GM19455 (cell line): Measurements from ENCODE around the gene KCNA2.
A peak's percentile ranks its signal among the peaks of the same experiment; 100 is the strongest.

Experiments used
- ATAC-seq: cut with Tn5 transposase; IDR thresholded peaks from one replicate; pipeline ENCODE4 v1.9.1; 2021; ENCODE audit not compliant: unreplicated experiment

KCNA2 gene

DNA sequence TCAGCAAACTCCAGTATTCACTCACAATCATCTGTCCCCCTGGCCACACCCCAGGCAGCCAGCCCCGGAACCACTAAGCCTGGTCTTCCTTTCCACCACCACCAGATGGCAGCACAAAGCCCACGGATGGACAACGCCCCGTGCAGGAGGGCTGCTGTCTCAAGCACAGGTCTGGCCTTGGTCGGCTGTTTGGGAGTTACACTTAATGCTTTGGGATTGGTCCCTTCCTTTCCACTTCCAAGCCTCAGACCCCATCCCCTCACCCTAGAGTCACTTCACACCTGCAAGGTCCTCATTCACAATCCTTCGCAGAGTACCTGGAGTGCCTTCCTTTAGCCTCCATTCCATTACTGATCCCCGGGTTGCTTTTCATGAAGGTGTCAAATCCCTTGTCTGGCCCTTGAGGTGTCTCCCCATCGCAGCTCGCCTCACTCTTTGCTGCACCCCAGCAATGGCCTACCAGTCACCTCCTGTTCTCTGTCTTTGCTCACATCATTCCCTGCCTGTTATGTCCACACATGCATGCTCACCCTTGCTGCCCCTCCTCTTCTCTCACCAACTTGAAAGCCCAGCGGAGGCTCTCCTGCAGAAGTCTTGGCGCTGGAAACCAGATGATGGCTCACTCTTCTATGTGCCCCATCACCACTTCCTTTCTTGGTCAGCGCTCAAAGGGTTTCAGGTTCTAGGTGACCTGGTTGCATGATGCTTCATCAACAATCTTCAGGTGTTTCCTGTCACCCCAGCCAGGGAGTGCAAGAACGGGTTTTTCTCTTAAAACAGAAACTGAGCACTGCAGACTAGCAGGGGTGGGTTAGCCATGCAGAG, 24.9 kb upstream of the KCNA2 start:
- ATAC-seq: peak; percentile 48

- ATAC-seq: no peak
Measured at GRCh38 chr1:110628323-110629105, 22.4 kb upstream of the KCNA2 start.

GRCh38 chr1:110627764-110628163, 21.6 kb upstream of the KCNA2 start:
- no peak for ATAC-seq

- ATAC-seq: no peak
Measured at GRCh38 chr1:110626889-110627288, 20.7 kb upstream of the KCNA2 start.

- no peak for ATAC-seq
Measured at GRCh38 chr1:110620686-110621085, 14.5 kb upstream of the KCNA2 start.

- ATAC-seq: no peak
Measured at GRCh38 chr1:110620250-110620615, 14.1 kb upstream of the KCNA2 start.

DNA sequence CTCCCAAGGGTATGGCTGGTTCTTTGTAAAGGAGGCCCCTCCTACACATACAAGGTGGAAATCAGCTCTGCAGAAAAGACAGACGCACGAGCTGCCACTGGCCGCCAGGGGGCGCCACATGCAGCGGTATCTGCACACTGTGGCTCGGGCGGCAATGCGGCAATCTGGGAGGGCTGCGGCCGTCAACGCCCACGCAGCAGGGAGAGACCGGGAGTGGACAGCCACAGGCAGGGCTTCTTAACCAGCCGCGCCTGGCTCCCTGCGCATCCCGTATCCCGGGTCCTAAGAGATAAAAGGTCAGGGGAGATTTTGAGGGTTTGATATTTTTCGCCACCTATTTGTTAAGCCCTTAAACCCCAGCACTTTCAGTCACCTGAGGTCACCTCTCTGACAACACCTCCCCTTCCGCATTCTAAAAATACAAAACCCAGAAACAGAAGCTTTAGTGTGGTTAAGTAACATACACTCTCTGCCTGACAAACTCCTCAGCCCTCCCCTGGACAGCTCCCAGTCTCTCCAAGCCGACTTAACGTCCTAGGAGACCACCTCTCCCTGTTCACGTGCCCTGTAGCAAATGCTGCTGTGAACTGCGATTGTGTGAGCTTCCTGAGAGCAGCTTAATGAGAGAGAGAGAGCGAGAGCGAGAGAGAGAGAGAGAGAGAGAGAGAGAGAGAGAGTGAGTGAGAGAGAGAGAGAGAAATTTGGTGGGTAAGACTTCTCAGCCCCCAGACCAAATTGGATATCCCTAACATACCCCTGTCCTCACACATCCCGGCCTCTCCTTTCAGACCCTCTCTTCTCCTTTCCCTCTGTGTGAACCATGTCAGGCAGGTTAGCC, 13.5 kb upstream of the KCNA2 start:
- ATAC-seq: peak; percentile 81

- ATAC-seq: no peak
Measured at GRCh38 chr1:110618668-110619067, 12.5 kb upstream of the KCNA2 start.

DNA sequence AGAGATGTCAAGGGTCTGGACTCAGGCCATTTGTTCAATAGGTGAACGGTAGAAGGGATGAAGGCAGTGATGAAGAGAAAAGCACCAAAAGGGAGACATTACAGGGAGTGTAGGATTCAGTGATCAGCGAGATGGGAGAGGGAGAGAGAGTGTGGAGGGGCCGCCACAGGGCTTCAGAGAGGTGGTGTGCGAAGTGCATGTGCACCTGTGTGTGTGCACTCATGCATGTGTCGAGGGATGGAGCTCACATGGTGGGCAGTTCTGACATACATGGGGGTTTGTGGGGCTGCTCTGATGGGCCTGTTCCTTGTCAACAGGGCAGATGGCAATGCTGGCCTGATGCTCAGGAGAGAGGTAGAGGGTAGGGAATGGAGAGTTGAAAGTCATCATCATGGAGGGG, 11.4 kb upstream of the KCNA2 start:
- no peak for ATAC-seq

GRCh38 chr1:110617116-110617515, 11.0 kb upstream of the KCNA2 start:
- ATAC-seq: no peak

DNA sequence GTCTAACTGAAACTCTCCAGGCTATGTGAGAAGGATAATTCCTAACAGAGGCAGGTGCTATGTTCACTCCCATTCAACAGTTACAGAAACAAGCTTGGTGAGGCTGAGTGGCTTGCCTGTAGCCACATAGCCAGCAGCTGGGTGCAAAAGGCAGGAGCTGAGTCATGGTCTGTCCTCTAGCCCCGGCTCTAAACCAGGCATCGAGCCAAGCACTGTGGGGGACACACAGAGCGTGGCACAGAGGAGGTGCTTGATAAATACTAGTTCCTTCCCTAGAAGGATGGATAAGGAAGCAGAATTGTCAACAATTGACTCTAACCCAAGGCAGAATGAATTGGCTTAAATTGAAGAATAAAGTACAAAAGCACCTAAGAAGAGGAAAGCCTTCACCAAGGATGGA, 10.4 kb upstream of the KCNA2 start:
- no peak for ATAC-seq

DNA sequence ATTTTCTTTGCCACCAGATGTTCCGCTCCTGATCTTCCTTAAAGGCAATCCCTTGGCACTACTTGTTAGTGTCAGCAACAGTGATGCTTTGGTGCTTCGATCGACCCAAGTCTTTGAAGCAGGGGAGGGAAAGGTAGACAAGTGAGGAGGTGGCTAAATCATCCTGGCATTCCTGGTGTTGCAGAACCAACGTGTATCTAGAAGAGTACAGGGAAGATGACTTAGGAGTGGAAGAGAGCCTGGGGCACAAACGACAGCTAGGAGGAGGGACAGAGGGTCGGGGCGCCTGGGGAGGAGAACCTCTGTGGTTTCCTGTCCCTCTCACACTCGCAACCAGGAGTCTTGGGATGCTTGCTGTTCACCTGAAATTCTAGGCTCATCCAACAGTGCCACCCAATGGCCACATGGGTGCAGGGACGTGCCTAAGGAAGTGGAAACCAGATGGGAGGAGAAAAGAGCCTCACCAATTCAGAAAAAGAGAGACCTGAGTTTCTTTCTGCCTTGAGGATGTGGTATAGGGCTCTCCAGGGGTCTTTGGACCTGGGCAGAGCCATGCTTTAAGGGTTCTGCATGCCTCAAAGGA, 9.5 kb upstream of the KCNA2 start:
- ATAC-seq: no peak

- no peak for ATAC-seq
Measured at GRCh38 chr1:110612060-110612745, 6.0 kb upstream of the KCNA2 start.

DNA sequence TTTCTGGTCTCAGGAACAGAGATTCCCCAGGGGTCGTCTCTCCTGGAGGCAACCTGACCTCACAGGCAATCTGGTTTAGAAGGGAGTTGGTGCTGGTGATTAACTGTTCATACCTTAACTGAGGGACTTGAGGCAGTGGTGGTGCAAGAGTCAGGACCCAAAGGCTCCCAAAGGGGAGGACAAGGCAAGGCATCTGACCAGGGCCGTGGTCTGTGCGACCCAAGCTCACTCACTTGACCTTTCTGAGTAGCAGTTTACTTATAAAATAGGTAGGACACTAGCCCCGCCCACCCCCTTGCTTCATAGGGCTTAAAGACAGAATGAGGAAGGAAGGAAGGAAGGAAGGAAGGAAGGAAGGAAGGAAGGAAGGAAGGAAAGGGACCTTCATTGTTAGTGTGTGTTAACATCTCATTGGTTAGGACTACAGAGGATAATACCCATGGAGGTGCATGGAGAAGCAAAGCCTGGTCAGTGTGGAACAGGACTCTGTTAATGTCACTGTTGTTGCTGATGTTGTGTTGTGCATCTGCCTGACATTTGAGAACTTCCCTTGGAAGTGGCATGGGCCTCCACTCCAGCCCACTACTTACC, 4.6 kb upstream of the KCNA2 start:
- ATAC-seq: no peak

- no peak for ATAC-seq
Measured at GRCh38 chr1:110610084-110610483, 3.9 kb upstream of the KCNA2 start.

GRCh38 chr1:110608247-110608646, 2.1 kb upstream of the KCNA2 start:
- ATAC-seq: no peak

DNA sequence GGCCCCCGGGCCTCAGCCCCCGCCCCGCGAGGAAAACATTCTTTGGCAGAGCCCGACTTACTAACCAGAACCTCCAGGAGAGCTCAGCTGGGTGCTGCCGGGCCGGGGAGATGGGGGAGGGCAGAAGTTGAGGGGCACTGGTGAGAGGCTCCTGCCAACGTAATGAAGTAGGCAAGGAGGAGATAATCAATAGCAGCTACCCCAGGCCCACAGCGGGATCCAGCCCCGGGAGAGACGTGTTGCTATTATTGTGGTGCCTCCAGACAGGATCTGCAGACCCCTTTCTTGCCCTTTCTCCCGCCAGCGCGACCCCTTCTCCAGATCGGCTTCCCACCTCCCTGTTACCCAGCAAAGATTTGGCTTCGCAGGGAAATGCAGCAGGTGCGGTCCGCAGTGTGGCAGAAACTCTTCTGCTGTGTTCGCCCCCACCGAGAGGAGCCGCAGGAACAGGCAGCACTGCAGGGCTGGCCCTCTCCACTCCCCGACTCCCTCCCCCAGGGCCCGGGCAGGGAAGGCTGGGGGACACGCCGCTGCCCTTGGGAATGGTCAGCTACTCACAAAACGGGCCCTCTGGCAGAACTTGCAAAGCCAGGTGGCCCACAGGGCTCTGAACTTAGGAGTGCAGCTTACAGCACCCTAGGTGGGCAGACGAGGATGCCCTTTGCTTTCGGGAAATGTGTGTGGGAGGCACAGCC, 1.5 kb upstream of the KCNA2 start:
- ATAC-seq: no peak

DNA sequence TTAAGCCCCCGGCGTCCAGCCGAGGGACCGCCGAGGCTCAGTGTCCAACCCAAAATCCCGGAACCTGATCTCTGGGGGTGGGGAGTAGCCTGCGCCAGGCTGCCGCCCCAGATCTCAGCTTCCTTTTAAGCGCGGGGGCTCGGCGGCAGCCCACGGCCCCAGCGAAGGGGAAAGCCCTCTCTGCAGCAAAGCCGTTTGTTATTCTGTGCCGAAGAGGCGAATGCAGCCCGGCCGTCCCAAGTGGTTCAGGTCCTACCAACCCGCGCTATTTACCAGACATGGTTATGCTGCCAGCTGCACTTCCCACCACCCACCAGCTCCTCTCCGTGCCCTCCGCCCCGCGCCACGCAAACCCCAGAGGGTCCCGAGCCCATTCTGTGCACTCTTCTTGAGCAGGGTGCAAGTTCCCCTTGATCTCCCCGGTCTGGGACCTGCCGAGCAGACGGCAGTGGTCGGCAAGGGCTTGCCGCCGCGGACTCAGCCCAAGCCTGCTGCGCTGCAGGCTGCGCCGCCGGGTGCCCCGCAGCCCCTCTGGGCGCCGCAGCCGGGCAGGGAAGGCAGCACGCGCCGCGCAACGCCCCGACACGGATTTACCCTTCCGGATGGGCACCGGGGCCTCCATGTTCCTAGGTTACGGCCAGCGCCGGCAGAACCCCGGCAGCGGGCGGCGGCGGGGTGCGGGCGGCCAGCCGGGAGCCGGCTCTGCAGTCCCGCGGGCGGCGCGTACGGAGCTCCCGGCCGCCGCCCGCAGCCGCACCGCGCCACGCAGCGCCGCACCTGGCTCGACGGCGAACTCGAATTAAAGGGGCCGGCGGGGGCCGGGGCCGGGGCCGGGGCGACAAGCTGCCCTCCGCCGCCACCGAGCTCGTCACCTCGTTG, 738 bp upstream of the KCNA2 start:
- no peak for ATAC-seq

DNA sequence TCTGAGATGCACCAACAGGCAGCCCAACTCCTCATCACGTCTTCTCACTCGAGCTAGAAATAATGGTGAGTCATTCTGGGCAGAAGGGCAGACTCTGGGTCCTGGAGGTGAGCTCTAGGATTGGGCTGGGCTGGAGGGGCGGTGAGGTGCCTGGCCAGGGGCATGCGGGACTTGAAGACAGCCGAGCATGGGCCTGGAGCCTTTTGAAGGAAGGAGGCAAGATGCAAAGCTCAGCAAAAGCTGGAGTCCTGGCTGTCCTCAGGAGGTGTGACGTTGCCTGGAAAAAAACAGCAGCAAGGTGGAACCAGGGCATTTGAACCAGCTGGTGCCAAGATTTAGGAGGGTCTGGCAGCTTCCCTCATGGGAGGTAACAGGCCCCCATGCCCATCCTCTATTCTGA, 712 bp downstream of the KCNA2 start:
- ATAC-seq: no peak
